ENCODE measurements around the gene GDF9.
"Not testable (repeated sequence)": the region's sequence is repeated elsewhere in the genome, so short reads cannot be mapped to it uniquely, and the experiment has no call there.

Gene GDF9

DNA sequence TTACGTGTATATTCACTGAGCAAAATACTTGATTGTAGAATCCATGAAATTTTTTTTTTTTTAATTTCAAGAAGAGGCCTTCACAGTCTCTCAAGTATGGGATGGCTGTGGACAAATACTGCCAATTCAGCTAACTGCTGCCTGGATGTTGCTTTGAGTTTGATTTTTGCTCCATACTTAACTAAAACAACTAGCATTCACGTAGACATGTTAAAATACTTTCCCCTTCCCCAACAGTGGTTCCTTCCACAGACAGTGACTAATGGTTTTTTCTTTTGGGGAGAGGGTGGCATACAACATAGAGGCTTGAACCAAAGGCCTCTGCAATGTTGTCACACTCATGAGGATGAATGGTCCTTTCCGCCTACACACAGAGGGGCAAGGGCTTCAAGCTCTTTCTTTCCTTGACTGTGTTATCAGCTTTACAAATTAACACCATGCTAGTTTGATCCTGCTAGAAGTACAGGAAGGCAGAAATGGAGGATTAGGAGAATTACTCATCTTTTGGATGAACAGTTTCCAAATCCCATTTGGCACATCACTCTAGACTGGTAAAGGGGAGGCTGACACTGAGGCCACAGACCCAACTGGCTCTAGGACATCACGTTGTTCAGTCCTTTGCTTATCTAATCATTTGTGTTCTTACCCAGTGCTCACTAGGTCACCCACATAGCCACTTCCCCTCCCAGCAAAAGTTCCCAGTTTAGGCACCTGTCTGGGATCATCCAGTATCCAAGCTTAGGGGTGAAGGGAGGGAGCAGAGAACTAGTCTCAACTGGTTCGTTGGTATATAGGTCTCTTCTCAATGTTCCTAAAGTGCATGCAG is 5.4 kb upstream of the GDF9 start:
- no peak for ATAC-seq

DNA sequence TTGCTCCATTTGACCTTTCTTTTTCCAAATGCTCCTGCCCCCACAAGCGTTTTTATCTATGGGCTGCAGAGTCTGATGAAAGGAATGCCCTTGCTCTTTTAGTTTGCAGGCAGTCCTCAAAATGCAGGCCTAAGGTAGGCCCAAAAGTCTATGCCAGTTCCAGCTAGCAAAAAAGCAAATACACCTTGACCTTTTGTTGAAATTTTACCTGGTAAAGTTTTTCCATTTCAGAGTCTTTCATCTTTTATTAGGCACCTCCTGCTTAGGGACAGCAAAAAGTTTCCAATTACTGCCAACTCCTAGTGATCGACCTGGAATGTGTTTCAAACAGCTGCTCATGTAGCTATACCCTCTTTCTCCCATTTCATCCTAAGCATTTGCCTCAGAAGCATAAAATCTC is 4.5 kb upstream of the GDF9 start:
- no peak for ATAC-seq

DNA sequence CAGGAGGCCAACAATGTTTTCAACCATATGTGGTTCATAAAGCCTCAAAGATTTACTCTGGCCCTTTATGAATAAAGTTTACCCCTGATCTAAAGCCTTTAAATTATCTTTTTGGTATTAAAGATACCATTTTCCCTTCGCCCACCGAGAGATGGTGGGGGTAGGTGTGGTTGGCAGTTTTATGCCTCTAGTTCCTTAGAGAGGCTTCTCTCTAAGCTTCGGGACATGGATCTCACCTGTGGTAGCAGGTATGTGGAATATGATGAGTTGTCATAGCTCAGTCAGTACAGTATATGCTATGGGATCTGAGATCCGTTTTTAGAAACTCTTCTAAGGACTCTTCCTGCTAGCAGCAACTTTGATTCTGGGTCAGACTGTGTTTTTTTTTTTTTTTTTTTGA is 2.5 kb upstream of the GDF9 start:
- no peak for ATAC-seq

DNA sequence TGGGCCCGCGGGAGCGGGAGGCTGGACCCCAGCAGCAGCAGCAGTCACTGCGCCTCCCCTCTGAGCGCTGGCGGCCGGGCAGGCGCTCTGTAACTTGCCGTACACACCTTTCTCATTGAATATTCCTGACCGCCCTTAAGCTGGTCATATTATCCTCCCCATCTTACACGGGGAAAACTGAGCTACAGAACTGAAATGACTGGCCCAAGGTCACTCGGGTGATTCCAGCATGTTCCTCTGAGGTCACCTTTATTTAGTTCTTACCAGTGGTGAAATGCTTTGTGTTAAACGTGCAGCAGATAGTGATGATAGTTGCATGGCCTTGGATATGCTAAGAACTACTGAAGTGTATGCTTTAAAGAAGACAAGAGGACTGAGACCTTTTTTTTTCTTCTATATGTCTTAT is 780 bp upstream of the GDF9 start:
- peak; percentile 12 to 15 for ATAC-seq

DNA sequence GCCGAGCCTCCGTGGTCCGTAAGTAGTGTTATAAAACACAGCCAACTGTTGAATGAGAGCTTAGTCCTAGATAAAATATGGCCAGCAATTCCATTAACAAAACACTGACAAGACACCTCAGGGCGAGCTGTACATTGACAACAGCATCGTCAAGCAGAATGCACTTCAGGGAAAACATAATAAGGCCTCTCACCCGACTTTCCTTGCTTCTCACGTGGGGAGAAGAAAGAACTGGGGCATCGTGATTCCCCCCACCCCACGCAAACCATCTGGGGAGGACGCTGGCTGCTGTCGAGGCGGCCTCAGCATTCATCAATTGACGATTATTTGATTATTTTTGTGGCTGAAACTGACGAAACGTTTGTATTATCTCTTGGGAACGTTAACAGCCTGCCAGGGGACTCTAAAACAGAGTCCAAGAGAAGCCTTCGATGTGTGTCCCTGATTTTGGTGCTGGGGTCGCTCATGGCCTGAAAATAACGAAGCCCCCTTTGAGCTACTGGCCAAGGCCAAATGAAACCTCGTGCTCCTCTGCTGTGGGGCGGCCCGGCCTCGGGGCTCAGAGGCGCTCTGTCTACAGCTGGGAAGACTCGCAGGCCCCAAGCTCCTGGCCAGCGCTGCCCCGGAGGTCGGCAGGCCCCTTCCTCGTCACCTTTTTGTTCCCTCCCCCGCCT is 464 bp downstream of the GDF9 start:
- peak; percentile 5 to 7 for ATAC-seq

DNA sequence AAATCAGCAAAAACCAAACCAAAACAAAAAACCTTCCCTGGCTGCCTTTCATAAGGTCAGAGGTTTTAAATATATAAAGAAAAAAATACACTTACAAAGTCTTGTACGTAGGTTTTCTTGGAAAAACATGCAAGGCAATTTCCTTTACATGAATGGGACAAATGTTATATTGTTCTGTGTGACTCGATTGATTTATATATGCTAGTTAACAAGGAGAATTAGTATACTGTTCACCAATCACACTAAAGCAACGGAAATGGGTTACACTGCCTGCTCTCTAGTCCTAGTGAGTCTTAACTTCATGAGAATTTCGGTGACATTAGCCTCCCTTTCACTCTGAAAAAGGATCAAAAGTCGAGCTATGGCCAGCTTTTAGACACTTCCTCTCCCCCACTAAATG is 5.5 kb downstream of the GDF9 start:
- no peak for ATAC-seq

DNA sequence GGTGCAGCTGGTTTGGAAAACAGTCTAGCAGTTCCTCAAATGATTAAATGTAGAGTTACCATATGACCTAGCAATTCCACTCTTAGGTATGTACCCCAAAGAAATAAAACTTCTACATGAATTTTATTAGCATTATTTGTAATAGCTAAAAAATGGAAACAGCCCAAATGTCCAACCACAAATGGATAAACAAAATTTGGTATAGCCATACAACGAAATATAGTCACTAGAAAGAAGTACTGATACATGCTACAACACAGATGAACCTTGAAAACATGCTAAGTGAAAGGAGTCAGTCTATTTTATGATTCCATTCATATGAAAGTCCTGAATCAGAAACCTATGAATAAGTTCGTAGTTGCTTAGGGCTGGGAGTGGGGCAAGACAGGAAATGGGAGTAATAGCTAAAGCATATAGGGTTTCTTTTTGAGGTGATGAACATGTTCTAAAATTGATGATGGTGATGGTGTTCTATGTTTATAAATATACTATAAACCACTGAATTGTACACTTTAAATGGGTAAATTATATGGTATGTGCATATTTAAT is 6.3 kb downstream of the GDF9 start:
- no peak for ATAC-seq

DNA sequence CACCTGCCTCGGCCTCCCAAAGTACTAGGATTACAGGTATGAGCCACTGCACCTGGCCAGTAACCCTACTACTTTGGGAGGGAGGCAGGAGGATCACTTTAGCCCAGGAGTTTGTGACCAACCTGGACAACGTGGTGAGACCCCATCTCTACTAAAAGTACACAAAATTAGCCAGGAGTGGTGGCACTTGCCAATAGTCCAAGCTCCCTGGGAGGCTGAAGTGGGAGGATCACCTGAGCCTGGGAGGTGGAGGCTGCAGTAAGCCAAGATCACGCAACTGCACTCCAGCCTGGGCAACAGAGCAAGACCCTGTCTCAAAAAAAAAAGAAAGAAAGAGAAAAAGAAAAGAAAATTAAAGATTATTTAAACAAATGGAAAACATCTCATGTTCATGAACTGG is 10.3 kb downstream of the GDF9 start:
- ATAC-seq: no peak

DNA sequence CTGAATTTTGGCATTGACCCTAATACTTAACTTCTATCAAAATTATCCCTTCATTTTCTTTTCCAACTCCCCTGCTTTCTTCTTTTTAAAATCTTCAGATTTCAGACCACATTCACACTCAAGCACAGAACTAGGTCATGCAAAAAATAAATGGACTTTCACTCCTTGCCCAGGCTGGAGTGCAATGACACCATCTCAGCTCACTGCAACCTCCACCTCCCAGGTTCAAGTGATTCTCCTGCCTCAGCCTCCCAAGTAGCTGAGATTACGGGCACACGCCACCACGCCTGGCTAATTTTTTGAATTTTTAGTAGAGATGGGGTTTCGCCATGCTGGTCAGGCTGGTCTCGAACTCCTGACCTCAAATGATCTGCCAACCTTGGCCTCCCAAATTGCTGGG is 11.3 kb downstream of the GDF9 start:
- ATAC-seq: not testable (repeated sequence)

DNA sequence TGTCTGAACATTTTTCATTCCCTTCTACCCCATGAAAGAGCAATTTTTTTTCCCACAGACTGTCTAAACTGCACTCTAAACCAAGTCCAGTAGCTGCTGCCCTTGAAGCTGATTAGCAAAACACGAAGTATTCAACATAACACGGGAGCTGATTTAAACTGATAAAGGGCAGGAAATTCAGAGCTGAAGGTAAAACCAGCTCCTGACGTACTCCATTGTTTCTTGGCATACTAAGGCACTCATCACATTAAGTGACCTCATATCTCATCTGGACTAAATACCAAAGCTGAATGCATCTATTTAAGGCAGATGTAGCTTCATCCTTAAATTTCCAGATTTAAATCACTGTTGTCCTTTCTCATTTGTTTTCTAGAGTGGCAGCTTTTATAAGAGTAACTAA is 12.0 kb downstream of the GDF9 start:
- ATAC-seq: no peak

DNA sequence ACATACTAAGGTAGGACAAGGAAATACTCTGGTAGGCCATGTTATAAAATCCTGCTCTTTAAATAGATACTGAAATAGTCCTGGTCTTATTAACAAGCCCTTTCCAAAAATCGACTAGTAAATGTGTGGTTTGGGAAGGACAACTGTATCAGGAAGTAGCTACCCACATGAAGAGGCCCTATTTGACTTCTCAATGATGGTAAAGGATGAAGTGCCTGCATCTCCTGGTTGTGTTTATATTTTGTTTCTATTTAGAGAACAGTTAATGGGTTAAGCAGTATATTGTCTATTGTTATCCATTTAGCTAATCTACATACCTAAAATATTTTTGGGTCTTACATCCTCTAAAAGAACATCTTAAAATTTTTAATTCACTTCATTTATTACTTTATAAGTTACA is 12.5 kb downstream of the GDF9 start:
- no peak for ATAC-seq

DNA sequence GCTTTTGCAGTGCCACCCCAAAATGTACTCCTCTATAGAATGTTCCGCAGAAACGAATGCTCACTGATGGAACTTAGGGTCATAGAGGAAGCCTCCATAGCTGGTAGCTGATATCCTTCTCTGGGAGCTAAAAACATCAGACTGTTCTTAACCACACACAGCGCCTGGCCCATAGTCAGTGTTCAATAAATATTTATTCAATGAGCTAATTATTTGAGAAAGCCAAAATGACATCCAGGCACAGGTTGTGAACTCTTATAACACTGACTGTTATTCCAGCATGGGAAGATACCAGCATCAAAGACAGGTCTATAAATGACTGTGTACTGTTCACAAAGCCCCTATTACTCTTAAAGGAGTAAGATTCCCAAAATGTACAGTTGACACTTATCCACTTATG is 12.9 kb downstream of the GDF9 start:
- no peak for ATAC-seq

DNA sequence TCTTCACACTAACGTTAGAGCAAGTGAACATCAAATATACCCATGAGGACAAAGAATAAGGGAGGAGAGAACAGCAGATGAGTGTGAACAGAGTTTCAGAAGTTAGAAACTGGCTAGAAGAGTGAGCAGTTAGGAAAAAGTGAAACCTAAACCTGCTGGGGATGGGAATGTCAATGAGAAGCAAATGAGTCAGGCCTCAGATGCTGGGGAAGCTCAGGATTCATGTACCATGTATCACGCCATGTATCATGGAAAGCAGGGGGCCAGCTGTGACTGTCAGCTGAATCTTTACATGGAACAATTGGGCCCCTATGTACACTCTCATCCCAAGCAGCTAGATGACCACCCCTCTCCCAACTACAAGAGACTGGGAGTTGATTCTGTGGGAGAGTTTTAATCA is 16.2 kb downstream of the GDF9 start:
- ATAC-seq: no peak

DNA sequence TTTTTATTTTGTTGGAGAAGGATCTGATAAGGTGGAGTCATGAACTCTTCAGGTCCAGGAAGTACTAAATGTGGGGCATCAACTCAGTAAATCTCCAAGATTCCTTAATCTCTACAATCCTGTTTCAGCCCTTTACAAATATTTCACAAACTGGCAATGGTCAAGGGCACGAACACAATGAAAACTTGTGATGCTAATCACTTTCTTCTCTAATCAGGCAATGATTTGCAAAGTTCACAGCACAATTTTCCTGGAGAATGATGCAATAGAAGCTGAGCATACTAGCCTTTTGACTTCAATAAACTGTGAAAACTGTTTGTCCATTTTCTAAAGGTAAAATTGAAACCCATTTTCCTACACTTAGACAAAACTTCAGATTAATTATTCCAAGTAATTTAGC is 16.9 kb downstream of the GDF9 start:
- ATAC-seq: no peak

DNA sequence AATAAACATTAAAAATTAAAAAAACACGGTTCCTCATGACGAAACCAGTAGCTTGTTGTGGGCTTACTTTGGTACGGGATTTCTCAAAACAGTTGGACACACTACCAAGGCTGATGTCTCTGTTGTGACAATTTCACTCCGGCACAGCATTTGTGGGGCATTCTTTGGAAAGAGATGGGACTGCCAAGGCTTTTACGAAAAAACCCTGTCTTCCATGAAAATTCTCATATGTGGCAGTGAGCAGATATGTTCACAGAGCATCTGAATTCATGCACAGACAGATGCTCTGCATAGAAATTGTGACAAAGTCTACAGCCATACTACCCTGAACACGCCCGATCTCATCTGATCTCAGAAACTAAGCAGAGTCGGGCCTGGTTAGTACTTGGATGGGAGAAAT is 18.0 kb downstream of the GDF9 start:
- ATAC-seq: no peak

DNA sequence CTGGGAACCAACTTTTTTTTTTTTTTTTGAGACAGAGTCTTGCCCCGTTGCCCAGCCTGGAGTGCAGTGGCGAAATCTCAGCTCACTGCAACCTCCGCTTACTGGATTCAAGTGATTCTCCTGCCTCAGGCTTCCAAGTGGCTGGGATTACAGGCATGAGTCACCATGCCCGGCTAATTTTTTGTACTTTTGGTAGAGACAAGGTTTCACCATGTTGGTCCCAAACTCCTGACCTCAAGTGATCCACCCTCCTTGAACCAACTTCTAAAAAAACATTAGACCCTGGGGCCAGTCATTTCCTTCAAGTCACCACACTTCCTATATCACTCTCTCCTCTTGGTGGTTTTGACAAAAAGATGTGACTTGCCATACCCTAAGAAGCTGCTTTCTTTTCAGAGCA is 25.0 kb downstream of the GDF9 start:
- no peak for ATAC-seq

DNA sequence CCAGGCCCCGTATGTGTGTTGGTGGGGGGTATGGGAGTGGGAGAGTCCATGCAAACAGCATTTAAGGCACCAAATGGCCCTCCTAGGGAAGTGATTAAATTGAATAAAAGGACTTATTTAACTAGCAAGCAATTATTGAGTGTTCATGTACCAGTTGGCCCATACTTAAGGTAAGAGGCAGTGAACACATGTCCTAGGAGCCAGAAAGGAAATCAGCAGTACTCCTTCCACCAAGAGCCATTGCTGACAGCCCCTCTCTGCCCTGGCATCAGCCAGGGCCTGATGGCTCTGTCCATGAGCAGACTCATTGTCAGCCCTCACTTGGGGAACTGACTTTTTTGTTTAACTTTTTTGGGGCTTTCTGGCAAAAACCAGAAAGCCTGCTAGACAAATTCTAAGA is 25.4 kb downstream of the GDF9 start:
- ATAC-seq: no peak

DNA sequence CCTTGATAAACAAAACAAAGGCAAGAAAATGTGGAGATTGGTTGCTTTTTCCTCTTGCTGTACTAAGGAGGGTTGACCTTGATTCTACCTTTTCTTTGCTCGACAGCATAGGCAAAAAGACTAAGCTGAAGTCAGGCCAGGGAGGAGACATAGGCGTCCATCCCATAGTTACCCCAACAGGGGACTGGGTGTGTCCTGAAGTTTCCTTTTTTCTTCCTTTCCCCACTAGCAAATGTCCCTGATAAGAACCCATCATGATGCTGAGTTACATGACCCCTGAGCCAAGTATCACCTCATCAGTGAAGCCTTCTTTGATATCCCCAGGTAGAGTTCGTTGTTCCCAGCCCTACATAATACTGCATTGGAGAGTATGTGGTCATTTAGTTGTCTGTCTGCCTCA is 26.0 kb downstream of the GDF9 start:
- ATAC-seq: no peak

DNA sequence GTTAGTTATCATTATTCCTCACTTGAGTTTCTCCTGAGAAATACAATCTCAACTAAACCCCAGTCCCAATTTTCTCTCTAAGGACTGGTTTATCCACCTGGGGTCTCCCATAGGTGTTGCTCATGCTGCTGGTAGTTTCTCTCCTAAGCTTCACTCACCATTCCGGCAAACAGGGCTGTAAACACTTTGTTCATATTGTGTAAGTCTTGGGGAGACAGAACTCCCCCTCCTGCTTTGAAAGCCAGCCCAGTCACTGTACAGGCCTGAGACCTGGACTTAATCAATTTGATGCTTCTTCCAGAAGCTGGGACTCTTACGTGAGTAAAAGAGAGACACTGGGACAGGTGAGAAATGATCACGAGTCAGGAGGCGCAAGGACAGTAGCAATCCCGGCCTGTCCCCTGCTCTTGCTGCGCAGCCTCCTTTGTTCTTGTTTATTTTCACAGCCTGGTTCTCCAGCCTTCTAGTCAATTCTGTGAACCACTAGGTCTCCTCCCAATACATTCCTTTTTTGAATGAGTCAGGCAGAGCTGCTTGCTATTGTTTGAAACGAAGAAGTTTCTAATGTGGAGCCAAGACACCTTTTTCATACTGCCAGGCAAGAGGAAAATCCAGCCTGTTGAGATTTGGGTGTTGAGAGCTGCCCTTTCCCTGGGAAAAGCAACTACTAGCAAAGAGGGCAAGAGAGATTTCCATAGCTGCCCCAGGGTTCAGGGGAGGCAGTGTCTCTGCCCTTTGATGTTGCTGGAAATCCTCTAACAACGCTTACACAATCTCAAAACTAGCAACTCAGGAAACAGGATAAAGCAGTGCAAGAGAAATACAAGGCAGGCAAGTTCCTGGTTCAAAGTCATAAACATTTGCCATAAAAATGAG is 26.6 kb downstream of the GDF9 start:
- ATAC-seq: no peak

DNA sequence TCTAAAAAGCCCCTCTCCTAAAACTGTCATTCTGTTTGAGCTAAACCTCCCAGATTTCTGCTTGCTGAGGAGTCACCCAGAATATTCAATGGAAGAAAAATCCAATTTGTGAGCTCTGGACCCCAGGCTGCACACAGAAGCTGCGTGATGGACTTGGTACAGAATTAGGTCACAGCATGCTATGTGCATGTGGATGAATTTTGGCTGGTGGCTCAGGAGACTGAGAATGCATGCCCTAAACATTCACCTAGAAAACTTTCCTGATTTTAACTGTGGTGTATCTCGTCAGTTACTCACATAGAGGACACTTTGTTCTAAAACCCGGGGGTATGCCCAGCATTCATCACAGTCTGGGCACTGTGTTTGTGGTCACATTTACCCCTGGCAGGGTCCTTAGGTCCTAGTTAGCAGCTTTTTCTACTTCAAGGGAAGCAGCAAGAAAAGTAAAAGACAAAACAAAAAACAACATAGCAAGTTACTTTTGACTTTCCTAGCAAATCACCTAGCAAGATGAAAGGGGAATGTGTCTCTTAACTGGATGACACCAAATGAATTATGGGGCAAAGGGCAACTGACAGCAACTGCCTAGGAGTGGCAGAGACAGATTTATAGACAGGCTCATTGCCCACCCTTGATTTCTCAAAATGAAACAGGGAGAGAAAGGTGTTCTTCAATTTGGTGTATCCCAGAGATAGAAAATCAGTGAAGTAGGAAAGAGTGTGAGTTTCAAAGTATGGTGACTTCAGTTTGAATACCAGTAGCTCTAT is 27.6 kb downstream of the GDF9 start:
- no peak for ATAC-seq

DNA sequence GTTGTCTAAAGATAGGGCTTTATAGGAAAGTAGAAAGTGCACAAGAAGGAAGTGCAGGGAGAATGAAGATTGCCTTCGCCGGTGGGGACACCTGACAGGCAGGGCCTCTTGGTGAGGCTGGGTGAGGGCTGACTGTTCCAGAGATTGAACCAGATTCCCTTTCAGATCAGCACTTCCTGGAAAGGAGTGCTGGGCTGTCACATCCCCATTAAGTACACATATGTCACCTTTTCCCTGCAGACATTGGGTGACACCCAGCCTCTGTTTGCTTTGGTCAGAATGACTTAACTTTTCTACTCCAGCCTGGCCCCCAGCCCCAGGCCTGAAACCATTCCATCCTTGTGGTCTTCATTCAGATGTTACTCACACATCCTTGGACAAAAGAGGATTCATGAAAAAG is 28.4 kb downstream of the GDF9 start:
- ATAC-seq: no peak

DNA sequence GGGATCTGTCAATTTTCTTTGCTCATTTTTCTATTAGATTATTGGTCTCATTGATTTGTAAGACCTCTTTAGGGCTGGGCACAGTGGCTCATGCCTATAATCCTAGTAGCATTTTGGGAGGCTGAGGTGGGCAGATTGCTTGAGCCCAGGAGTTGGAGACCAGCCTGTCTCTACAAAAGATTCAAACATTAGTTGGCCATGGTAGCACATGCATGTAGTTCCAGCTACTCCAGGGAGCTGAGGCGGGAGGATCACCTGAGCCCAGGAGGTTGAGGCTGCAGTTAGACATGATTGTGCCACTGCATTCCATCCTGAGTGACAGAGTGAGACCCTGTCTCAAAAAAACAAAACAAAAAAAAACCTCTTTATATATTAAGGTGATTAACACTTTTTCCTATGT is 29.4 kb downstream of the GDF9 start:
- no peak for ATAC-seq

DNA sequence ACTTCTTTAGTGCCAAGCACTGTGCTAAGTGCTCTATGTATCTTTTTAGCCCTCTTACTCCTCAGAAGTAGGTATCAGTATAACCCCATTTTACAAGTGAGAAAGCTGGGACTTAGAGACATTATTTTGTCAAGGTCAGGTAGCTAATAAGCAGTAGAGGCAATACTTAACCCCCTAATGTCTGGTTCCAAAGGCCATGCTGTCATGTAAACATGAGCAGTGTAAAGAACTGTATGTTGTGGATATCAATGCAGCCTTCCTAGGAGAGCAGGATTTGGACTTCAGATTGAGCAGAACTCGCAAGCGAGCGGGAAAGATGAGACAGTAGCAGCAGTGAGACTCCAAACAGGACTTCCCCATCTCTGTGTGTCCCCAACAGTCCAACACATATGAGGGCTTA is 32.2 kb downstream of the GDF9 start:
- ATAC-seq: no peak

Measured in activated CD4-positive, CD25-positive, alpha-beta regulatory T cell treated with anti-CD3 and anti-CD28 coated beads, Interleukin-2, amount 50 U/mL, for 24 hours (primary cell).